HG02678 (cell line): ENCODE data around the gene FYN.

Source experiments
- ATAC-seq: cut with Tn5 transposase; IDR thresholded peaks from one replicate; pipeline ENCODE4 v1.9.1; 2021; ENCODE audit warnings: mild to moderate bottlenecking, moderate library complexity; ENCODE audit not compliant: unreplicated experiment

Gene FYN

GRCh38 chr6:111734068-111735061, 138.9 kb downstream of the FYN start:
- ATAC-seq: no peak

- ATAC-seq: no peak
Measured at GRCh38 chr6:111732390-111732789, 140.9 kb downstream of the FYN start.

GRCh38 chr6:111731456-111732195, 141.6 kb downstream of the FYN start:
- no peak for ATAC-seq

- ATAC-seq: no peak
Measured at GRCh38 chr6:111730864-111731263, 142.4 kb downstream of the FYN start.

GRCh38 chr6:111727802-111728201, 145.4 kb downstream of the FYN start:
- ATAC-seq: no peak

GRCh38 chr6:111727041-111727440, 146.2 kb downstream of the FYN start:
- ATAC-seq: no peak

- ATAC-seq: no peak
Measured at GRCh38 chr6:111725446-111726112, 147.7 kb downstream of the FYN start.

GRCh38 chr6:111724505-111724904, 148.7 kb downstream of the FYN start:
- ATAC-seq: peak; percentile 99

- peak; percentile 28 for ATAC-seq
Measured at GRCh38 chr6:111724039-111724438, 149.2 kb downstream of the FYN start.

- no peak for ATAC-seq
Measured at GRCh38 chr6:111723412-111723970, 149.8 kb downstream of the FYN start.

- no peak for ATAC-seq
Measured at GRCh38 chr6:111722179-111722731, 151.0 kb downstream of the FYN start.

- ATAC-seq: no peak
Measured at GRCh38 chr6:111721753-111722154, 151.5 kb downstream of the FYN start.

- no peak for ATAC-seq
Measured at GRCh38 chr6:111720931-111721496, 152.2 kb downstream of the FYN start.

- ATAC-seq: no peak
Measured at GRCh38 chr6:111718990-111719389, 154.3 kb downstream of the FYN start.

GRCh38 chr6:111718326-111718725, 154.9 kb downstream of the FYN start:
- ATAC-seq: no peak

GRCh38 chr6:111717621-111718020, 155.6 kb downstream of the FYN start:
- no peak for ATAC-seq

GRCh38 chr6:111716325-111716724, 156.9 kb downstream of the FYN start:
- no peak for ATAC-seq

- ATAC-seq: no peak
Measured at GRCh38 chr6:111715321-111715720, 157.9 kb downstream of the FYN start.

GRCh38 chr6:111714416-111715270, 158.6 kb downstream of the FYN start:
- no peak for ATAC-seq
